Measurements from ENCODE around the gene TECPR1.

GRCh38 chr7:98177553-98177952 lies 74.5 kb downstream of the TECPR1 start:
- TF ChIP-seq, protein P1, sequence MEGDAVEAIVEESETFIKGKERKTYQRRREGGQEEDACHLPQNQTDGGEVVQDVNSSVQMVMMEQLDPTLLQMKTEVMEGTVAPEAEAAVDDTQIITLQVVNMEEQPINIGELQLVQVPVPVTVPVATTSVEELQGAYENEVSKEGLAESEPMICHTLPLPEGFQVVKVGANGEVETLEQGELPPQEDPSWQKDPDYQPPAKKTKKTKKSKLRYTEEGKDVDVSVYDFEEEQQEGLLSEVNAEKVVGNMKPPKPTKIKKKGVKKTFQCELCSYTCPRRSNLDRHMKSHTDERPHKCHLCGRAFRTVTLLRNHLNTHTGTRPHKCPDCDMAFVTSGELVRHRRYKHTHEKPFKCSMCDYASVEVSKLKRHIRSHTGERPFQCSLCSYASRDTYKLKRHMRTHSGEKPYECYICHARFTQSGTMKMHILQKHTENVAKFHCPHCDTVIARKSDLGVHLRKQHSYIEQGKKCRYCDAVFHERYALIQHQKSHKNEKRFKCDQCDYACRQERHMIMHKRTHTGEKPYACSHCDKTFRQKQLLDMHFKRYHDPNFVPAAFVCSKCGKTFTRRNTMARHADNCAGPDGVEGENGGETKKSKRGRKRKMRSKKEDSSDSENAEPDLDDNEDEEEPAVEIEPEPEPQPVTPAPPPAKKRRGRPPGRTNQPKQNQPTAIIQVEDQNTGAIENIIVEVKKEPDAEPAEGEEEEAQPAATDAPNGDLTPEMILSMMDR (IDR thresholded peaks at IDR 0.05; ENCODE audit: extremely low read depth in 1 of 2, insufficient read depth in 1 of 2, low read depth in 1 of 2, low read length in 2 of 2) = no peak
- TF ChIP-seq POLR2A (IDR thresholded peaks at IDR 0.05; ENCODE audit: low read depth, low read length) = no peak
- TF ChIP-seq JUN (IDR thresholded peaks at IDR 0.05; ENCODE audit: borderline replicate concordance, insufficient read depth, insufficient read length, low read depth) = no peak
- no peak for TF ChIP-seq POLR2AphosphoS5 (IDR thresholded peaks at IDR 0.05; ENCODE audit: insufficient read depth, low read depth, low read length)
- TF ChIP-seq MYC (IDR thresholded peaks at IDR 0.05; ENCODE audit: low read depth, low read length) = no peak
